Tibial nerve (tissue), 4 donors: ENCODE data around the gene NPHP4. TPM values are rescaled to one million over a fixed set of nuclear protein-coding genes. Genes with fewer than 3 reads are reported as not detected.

Source experiments
- DNase-seq, 2 donors: peaks; one replicate each; pipeline ENCODE4 v3.0.0-alpha.2; 2019; ENCODE audit warnings: low spot score in 2 of 2
- H3K27ac ChIP-seq, 4 donors: fragments of 200-600 bp; sonication (generic) in 3 of 4; one replicate each; pipeline ENCODE4 v1.5.1; 2017 to 2019; ENCODE audit warnings: mild to moderate bottlenecking in 1 of 4
- H3K27me3 ChIP-seq, 2 donors: fragments of 200-600 bp; sonication (generic) in 1 of 2; one replicate each; pipeline versions ENCODE4 v1.5.1 to v1.6.0; 2017 to 2019
- H3K36me3 ChIP-seq, 3 donors: fragments of 200-600 bp; sonication (generic); one replicate each; pipeline ENCODE4 v1.5.1; 2018 to 2019
- H3K4me1 ChIP-seq, 4 donors: fragments of 200-600 bp; sonication (generic) in 3 of 4; one replicate each; pipeline ENCODE4 v1.5.1; 2017 to 2019
- H3K4me3 ChIP-seq, 4 donors: fragments of 200-600 bp; sonication (generic) in 3 of 4; one replicate each; pipeline ENCODE4 v1.5.1; 2017 to 2019; ENCODE audit warnings: mild to moderate bottlenecking in 1 of 4, moderate library complexity in 1 of 4
- H3K9me3 ChIP-seq, 4 donors: fragments of 200-600 bp; sonication (generic) in 3 of 4; one replicate each; pipeline ENCODE4 v1.5.1; 2017 to 2019
- EP300 ChIP-seq, 2 donors: sonication (generic); formaldehyde crosslinking; IDR thresholded peaks; one replicate each; pipeline ENCODE4 v1.6.1; 2017; ENCODE audit warnings: antibody characterized with exemption in 2 of 2, mild to moderate bottlenecking in 1 of 2
- POLR2A ChIP-seq, 2 donors: fragments of 450-650 bp; IDR thresholded peaks; one replicate each; pipeline ENCODE4 v1.6.1; 2017; ENCODE audit warnings: antibody characterized with exemption in 2 of 2, mild to moderate bottlenecking in 2 of 2, moderate library complexity in 2 of 2
- WGBS, 2 donors: methylation state at CpG; one replicate each; pipeline ENCODE4 v1.1.5; 2018; 5-methylcytosine and 5-hydroxymethylcytosine counted together
- total RNA-seq, 4 donors: library from RNA; depleted of rRNA; stranded (reverse); fragments of >200 nt; gene quantifications; one replicate each; pipeline ENCODE4 v1.1.0, GENCODE V29; 2016
- TF ChIP-seq, protein P1 (sequence below), 5 experiments: fragments of 200-600 bp in 3 of 5; fragments of 450-650 bp in 2 of 5; sonication (generic) in 3 of 5; IDR thresholded peaks; one replicate each; pipeline ENCODE4 v1.5.1; 2016 to 2019; ENCODE audit warnings: antibody characterized with exemption in 5 of 5, mild to moderate bottlenecking in 3 of 5, moderate library complexity in 2 of 5

NPHP4 gene
- total RNA-seq, 4 donors from 2014 or later = 14.7 to 34.5 (median 28.0) TPM

GRCh38 chr1:6016191-6016865, 24.1 kb upstream of the NPHP4 start:
- Histone ChIP-seq H3K27ac (no peak overlapping the region), H3K4me3 (no peak overlapping the region), H3K36me3 (no peaks in the 10 kb centered on the region), H3K4me1 (peaks cover 0 to 12% (median 0%) of the 10 kb centered on the region in 4 donors), H3K27me3 (no peaks in the 10 kb centered on the region), H3K9me3 (no peaks in the 10 kb centered on the region)
- 54 to 69% methylated on average over 19 to 21 of the region's 21 CpGs for WGBS, 2 donors
- TF ChIP-seq EP300 (IDR thresholded peaks at IDR 0.05) = no peak
- TF ChIP-seq POLR2A (IDR thresholded peaks at IDR 0.05) = no peak
- TF ChIP-seq, protein P1, sequence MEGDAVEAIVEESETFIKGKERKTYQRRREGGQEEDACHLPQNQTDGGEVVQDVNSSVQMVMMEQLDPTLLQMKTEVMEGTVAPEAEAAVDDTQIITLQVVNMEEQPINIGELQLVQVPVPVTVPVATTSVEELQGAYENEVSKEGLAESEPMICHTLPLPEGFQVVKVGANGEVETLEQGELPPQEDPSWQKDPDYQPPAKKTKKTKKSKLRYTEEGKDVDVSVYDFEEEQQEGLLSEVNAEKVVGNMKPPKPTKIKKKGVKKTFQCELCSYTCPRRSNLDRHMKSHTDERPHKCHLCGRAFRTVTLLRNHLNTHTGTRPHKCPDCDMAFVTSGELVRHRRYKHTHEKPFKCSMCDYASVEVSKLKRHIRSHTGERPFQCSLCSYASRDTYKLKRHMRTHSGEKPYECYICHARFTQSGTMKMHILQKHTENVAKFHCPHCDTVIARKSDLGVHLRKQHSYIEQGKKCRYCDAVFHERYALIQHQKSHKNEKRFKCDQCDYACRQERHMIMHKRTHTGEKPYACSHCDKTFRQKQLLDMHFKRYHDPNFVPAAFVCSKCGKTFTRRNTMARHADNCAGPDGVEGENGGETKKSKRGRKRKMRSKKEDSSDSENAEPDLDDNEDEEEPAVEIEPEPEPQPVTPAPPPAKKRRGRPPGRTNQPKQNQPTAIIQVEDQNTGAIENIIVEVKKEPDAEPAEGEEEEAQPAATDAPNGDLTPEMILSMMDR (IDR thresholded peaks at IDR 0.05) = no peak
- DNase-seq = no peak

GRCh38 chr1:6014130-6014999, 22.1 kb upstream of the NPHP4 start:
- H3K36me3 ChIP-seq = no peaks in the 10 kb centered on the region
- no peaks in the 10 kb centered on the region for H3K9me3 ChIP-seq
- peaks cover 0 to 12% (median 0%) of the 10 kb centered on the region in 4 donors for H3K4me1 ChIP-seq
- H3K27ac ChIP-seq = peak overlapping the region in 1 of 4 donors; percentile 17
- no peak overlapping the region for H3K4me3 ChIP-seq
- WGBS, 2 donors = 74 to 79% methylated on average over 19 of the region's 19 CpGs
- no peaks in the 10 kb centered on the region for H3K27me3 ChIP-seq
- TF ChIP-seq EP300 (IDR thresholded peaks at IDR 0.05) = no peak
- TF ChIP-seq POLR2A (IDR thresholded peaks at IDR 0.05) = no peak
- TF ChIP-seq, protein P1 (IDR thresholded peaks at IDR 0.05) = no peak
- DNase-seq = no peak

DNA sequence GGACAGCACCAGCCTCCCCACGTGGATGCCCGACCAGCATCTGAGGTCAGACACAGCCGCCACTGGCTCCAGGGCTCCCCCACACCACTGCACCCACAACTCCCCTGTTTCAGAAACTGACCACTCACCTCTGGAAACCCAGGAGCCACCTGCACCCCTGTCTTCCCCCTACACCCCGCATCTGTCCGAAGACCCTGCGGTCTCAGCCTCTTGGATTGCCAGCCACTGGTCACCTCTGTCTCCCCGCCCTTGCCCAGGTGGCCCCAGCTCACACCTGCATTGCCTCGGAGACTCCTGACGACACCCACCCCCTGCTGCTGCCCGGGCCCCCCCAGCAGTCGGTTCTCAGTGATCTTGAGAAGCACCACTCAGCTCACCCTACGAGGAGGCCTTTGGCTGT, 21.3 kb upstream of the NPHP4 start:
- Histone ChIP-seq H3K27ac (no peak overlapping the region), H3K9me3 (no peaks in the 10 kb centered on the region), H3K4me3 (no peak overlapping the region), H3K4me1 (peaks cover 0 to 12% (median 0%) of the 10 kb centered on the region in 4 donors), H3K27me3 (no peaks in the 10 kb centered on the region), H3K36me3 (no peaks in the 10 kb centered on the region)
- DNase-seq = no peak
- TF ChIP-seq, protein P1 (IDR thresholded peaks at IDR 0.05) = no peak
- TF ChIP-seq POLR2A (IDR thresholded peaks at IDR 0.05) (no peak), EP300 (IDR thresholded peaks at IDR 0.05) (no peak)
- WGBS, 2 donors = 86 to 92% methylated on average over 12 of the region's 12 CpGs

DNA sequence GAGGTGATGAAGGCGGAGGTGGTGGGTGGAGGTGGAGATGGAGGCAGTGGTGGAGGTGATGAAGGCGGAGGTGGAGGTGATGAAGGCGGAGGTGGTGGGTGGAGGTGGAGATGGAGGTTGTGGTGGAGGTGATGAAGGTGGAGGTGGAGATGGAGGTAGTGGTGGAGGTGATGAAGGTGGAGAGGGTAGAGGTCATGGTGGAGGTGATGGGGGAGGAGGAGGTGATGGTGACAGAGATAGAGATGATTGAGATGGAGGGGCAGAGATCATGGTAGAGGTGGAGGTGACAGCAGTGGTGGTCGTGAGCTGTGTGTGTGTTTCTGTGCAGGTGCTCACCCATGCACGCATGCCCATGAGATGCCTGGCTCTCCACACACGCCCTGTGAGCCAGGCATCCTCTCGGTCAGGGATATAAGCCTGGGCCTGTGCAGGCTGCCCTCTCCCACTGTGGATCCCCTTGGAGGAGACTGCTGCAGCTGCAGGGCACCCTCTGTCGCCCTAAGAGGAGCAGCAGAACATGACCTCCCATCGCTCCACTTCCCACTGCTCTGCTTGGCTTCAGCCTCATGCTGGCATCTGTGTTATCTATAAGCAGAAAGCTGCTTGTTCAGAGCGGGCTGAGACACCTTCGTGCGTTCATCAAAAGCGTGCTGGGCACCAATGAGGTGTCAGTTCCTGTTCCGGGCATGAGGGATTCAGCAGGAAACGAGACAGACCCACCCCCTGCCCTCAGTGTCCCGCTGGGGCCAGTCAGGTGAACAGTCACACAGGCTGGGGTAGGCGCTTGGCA, 20.5 kb upstream of the NPHP4 start:
- TF ChIP-seq EP300 (IDR thresholded peaks at IDR 0.05) (no peak), POLR2A (IDR thresholded peaks at IDR 0.05) (no peak)
- TF ChIP-seq, protein P1 (IDR thresholded peaks at IDR 0.05) = no peak
- Histone ChIP-seq H3K27ac (no peak overlapping the region), H3K27me3 (no peaks in the 10 kb centered on the region), H3K4me1 (peaks cover 0 to 12% (median 0%) of the 10 kb centered on the region in 4 donors), H3K9me3 (no peaks in the 10 kb centered on the region), H3K4me3 (no peak overlapping the region), H3K36me3 (no peaks in the 10 kb centered on the region)
- WGBS, 2 donors = 83 to 88% methylated on average over 15 to 17 of the region's 17 CpGs
- no peak for DNase-seq
